Stimulated activated naive CD8-positive, alpha-beta T cell treated with anti-CD3 and anti-CD28 coated beads, Interleukin-15, Interleukin-2, amounts not matched to agents 100 U/mL and 50 U/mL, for 24 hours (primary cell): Measurements from ENCODE around the gene CALML6.

Experiments
- ATAC-seq: fragments of 150-1000 bp; cut with Tn5 transposase; one replicate; pipeline ENCODE4 v1.10.0; 2021
- DNase-seq: peaks from one replicate; pipeline ENCODE4 v3.0.0; 2021

Gene CALML6

DNA sequence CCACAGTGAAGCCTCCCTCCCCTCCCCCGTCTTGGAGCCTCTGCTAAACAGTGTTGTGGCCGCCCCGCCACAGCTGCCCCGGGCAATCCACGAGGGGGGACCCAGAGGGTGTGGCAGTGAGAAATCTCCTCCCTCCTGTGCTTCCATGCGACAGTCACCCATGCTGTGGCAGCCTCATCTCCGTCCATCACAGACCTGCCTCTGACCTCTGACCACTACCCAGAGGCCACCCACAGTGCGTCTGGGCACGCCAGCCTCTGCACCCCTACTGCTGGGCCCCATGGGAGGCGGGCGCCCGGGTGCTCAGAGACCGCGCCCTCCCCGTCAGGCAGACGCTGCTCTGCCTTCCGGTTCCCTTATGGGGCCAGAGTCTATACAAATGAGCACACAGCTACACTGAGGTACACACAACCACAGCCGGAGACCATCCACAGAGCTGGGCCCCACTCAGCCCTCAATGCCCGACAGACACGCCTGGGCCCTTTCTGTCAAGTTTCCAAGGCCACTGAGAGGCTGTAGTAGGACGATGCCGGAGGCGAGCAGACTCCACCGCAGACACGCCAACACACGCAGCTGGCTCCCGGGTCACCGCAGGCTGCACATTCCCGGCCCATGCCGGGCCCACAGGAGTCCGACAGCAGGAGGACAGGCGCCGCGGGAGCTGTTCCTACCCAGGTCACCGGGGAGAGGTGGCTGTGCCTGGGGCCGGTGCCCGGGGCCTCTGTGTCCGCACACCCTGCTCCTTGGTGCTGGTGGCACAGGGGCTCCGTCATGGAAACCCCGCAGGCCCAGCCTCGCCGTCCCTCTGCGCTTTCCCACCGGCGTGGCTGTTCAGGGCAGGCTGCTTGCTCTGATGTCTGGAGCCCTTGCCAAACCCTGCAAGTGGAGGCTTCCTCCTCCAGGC lies 27.9 kb downstream of the CALML6 start:
- no peak for DNase-seq
- ATAC-seq = no peak

DNA sequence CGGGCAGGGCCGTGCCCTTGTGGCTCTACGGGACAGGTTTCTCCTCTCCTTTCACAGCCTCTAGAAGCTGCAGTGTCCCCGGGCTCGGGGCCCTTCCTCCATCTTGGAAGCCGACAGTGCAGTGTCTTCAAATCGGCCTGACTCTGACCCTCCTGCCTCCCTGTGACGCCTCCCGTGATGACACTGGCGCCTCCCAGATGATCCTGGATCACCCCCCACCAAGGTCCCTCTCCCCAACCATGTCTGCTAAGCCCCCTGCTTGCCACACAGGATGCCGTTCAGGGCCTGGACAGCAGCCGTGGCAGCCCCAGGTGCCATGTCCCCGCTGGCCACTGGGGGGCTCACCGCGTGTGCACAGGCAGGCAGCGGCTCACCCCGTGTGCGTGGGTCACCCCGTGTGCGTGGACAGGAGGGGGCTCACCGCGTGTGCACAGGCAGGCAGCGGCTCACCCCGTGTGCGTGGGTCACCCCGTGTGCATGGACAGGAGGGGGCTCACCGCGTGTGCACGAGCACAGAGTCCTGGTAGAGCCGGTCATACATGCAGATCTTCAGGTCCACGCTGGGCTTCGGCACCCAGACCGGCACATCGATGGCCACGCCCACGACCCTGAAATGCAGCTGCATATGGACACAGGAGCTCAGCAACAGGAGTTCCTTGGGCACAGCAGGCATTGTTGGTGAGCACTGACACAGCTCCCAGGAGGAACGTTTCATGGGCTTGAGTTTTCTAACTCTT lies 28.9 kb downstream of the CALML6 start:
- ATAC-seq = peak; percentile 81
- peak; percentile 75 for DNase-seq

DNA sequence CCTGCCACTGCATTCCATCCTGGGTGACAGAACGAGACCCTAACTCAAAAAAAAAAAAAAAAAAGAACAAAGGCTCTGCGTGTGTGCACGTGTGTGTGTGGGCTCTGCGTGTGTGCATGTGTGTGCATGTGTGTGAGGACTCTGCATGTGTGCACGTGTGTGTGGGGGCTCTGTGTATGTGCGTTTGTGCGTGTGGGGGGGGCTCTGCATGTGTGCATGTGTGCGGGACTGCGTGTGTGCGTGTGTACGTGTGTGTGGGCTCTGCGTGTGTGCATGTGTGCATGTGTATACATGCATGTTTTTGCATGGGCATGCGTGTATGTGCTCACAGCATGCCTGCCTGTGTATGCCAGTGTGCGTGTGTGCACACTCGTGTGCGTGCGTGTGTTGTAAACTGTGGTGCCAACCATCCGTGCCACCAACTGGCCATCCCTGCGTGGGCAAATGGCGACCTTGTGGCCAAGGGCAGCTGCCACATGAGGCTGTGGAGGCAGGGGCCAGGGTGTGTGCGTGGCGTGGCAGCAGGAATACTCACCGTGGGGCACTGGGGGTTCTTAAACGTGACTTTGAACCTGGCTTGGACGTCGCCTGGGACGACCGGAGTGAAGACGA lies 30.8 kb downstream of the CALML6 start:
- no peak for DNase-seq

DNA sequence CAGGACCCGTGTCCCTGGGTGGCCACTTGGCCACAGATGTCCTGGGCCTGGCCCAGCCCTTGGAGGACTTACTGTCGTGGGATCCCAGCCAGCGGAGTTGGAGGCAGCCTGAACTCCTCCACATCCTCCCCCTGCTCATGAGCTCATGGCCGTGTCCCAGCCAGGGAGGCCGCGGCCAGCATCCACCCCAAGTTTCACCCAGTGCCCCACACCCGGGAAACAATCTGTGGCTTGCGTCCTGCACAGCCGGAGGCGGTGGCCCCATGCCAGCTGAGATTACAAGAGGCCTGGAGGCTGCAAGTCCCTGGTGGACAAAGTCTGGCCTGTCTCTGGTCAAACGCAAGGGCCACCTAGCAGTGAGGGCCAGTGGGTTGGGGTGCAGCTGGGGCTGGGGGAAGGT lies 31.5 kb downstream of the CALML6 start:
- DNase-seq (no peak), ATAC-seq (no peak)

More for the DNA sequence above, 30.8 kb downstream of the CALML6 start:
- ATAC-seq = no peak

DNA sequence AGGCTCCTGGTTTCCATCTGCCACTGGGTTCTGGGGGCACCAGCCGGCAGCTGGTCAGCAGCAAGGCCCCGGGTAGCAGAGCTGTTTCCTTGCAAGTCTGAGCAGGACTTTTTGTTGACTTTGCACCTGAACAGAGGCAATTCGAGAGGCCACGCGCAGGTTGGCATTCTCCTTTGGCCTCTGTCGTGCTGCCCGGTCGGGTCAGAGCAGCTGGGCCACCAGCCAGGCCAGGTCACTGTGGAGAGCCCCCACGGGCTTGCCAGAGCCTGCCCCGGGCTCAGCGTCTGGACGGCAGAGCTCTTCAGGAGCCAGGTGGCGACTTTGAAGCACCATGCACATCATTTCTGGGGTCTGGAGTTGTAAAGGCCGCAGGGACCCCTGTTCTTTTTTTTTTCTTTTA lies 32.4 kb downstream of the CALML6 start:
- ATAC-seq = no peak
- no peak for DNase-seq

DNA sequence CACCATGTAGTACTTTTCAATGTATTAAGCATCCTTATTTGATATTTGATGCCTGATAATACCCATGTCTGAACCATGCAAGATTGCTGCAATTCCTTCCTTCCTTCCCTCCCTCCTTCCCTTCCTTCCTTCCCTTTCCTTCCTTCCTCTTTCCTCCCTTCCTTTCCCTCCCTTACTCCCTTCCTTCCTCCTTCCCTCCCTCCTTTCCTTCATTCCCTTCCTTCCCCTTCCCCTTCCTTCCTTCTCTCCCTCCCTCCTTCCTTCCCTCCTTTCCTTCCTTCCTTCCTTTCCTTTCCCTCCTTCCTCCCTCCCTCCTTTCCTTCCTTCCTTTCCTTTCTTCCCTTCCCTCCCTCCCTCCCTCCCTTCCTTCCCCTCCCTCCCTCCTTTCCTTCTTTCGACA lies 33.7 kb downstream of the CALML6 start:
- no peak for ATAC-seq
- no peak for DNase-seq

DNA sequence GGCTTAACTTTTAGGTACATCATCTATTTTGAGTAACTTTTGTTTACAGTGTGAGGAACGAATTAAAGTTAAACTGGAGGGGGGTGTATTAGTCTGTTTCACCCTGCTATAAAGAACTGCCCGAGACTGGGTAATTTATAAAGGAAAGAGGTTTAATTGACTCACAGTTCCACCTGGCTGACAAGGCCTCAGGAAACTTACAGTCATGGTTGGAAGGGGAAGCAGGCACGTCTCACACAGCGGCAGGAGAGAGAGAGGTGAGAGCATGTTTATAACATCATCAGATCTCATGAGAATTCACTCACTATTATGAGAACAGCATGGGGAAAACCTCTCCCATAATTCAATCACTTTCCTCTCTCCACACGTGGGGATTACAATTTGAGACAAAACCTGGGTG lies 35.9 kb downstream of the CALML6 start:
- DNase-seq = no peak
- no peak for ATAC-seq

DNA sequence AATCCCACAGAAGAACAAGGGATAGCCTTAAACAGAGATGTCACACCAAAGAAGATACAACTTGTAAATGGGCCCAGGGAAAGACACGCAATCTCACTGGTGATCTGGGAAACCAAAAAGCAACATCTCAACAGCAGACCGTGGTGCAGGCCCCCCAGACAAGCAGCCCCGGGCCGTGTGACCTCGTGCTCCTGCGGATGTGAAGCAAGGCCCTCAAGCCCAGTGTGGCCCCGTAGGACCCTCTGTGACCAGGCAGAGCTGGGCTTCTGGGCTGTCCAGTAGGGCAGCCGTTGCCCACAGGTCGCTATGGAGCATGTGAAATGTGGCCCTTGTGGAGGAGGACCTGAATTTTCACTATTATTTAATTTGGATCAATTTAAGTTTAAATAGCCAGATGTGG lies 39.0 kb downstream of the CALML6 start:
- ATAC-seq (no peak), DNase-seq (no peak)

DNA sequence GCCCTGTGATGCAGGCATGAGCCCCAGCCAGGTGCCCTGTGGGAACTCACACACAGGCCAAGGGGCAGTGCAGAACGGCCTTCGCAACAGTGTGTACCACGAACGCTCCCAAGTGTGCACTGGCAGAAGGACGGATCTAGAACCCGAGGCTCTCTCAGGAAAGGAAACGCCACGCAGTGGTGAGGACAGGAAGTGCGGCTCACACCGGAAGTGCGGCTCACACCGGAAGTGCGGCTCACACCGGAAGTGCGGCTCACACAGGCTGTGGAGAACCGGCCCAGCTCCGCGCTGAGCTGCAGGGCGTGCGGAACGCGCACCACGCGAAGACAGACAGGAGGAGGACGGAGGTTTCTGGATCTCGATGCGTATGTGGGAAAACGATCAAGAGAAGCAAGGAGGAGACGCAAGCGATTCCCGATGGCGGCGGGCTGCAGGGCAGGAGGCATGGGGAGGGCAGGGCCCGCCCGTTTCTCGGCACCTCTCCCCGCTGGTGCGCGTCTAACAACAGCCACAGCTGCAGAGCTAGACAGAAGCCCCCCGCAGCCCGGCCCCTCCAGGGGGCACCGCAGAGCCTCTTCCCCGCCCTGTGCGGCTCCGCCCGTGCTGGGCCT lies 39.9 kb downstream of the CALML6 start:
- DNase-seq (peak; percentile 52), ATAC-seq (peak; percentile 14)

DNA sequence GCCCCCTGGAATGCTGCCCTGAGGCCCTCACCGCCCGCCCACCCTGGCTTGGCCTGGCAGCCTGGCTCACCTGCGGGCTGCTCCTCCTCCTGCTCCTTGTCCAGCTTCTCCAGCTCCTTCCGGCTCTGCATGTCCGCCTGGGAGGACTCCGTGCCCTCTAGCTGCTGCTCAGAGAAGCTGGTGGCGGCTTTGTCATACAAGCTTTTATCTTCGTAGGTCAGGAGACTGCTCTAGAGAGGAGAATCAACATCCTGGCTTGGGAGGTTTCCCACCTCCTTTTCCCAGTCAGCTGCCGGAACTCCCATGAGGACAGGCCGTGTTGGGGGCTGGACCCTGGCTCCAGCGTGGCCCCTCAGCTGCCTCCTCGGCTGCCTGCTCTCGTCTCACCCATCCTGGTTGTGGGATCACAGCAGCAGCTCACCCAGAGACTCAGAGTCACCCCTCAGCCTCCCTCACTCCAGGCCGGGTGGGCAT lies 40.6 kb downstream of the CALML6 start:
- no peak for ATAC-seq
- no peak for DNase-seq

DNA sequence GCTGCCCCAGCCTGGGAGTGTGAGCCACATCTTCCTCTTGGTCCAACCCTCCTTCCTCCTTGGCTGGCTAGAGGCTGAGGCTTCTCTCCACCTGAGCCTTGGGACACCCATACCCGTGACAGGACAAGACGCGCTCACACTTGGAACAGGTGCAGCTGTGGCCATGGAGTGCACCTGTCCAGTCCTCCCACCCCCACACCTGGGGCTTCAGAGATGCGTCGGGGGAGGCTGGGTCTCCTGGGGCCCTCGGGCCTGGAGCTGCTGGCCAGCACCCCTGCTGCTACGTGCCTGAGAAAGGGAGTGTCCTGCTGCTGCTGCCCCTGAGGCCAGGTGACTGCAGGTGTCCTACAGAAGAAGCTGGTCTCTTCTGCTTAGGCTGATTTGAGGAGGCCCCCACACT lies 41.0 kb downstream of the CALML6 start:
- ATAC-seq = no peak

DNA sequence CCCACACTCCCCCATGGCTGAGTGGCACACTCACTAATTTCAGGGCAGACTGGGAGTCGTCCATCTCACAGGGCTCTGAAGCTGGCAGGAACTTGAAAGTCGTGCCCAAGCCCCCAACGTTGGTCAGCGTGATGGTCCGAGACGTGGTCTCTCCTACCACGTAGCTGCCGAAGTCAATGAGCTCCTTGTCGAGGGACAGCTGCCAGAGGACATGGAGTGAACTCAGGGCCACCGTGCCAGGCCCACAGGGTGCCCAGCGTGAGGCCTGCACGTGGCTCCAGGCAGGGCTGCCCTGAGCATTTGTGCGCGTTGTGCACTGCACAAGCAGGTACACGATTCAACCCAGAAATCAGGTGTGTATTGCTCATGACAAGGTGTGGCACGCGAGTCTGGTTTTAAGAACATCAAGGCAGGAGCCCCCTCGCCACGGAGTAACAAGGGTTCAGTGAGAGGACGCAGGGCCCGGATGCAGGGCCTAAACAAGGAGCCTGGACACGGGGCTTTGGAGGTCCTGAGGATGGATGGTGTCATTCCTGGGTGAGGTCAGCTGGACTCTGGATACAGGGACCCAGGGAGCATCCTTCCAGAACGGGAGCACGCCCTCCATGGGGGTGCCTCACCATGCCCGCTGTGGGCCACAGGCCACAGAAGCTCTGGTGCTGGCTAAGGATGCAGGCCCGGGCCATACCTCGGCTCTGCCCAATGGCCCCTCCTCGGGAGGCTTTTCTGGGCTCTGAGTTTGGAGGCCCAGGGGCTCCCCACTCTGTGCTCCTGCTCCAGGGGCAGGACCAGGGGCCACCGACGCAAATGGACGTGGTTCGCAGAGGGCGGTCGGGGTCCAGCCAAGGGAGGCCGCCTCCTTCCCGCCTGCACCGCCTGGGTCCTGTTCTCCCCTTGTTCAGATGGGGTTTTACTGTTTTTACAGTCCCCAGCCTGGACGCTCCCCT lies 41.8 kb downstream of the CALML6 start:
- ATAC-seq (no peak), DNase-seq (no peak)

More for the DNA sequence above, 41.0 kb downstream of the CALML6 start:
- no peak for DNase-seq

DNA sequence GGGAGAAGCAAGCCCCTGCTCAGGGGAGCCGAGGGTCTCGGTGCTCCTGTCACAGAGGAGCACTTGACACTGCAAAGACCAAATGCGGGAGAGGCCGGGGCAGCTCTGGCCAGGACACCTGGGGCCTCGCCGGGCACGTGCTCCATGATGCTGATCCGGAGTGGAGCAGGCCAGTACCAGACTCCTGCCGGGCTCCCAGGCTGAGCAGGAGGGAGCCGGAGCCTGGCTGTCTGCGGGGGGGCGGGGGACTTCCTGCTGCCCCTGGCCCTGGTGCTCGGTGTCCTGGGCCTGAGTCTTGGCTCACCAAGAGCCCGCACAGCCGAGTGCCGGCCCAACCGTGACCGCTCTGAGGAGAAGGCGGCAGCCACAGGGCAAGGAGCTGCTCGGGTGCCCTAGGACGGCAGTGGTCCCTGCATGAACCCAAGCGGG lies 42.5 kb downstream of the CALML6 start:
- DNase-seq = no peak

DNA sequence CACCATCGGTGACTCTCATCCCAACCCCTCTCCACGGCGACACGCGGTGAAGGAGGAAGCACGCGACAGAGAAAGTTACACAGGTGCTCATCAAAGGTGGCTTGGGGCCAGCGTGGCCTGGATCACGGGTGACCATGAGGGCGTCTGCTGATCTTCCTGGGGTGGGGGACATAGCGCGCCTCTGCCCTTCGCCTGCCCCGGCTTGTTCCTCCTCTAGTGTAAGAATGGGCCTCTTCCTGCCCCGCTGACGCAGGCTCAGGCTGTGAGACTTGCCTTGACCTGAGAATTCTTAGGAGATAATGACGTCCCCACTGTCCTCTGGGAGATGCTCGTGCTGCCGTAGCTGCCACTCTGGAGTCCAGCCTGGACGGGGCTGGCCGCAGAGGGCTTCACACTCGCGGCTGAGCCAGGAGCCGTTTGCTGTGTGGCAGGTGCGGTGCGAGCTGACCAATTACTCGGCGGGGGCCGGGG lies 43.0 kb downstream of the CALML6 start:
- no peak for ATAC-seq
- no peak for DNase-seq

More for the DNA sequence above, 42.5 kb downstream of the CALML6 start:
- ATAC-seq = no peak

DNA sequence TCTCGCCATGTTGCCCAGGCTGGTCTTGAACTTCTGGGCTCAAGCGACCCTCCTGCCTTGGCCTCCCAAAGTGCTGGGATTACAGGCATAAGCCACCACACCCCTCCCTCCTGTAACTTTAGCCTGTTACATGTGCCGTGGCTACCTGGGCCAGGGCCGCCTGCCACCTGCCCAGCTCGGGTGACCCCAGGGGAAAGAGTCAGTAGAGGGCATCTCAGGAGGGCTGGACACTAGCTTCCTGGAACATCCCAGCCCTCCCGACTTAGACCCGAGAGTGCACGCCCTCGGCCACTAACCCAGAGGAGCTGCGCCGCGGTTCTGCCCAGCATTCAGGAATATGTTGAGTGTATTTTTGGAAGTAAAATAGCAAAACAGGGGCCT lies 44.4 kb downstream of the CALML6 start:
- ATAC-seq (no peak), DNase-seq (no peak)

DNA sequence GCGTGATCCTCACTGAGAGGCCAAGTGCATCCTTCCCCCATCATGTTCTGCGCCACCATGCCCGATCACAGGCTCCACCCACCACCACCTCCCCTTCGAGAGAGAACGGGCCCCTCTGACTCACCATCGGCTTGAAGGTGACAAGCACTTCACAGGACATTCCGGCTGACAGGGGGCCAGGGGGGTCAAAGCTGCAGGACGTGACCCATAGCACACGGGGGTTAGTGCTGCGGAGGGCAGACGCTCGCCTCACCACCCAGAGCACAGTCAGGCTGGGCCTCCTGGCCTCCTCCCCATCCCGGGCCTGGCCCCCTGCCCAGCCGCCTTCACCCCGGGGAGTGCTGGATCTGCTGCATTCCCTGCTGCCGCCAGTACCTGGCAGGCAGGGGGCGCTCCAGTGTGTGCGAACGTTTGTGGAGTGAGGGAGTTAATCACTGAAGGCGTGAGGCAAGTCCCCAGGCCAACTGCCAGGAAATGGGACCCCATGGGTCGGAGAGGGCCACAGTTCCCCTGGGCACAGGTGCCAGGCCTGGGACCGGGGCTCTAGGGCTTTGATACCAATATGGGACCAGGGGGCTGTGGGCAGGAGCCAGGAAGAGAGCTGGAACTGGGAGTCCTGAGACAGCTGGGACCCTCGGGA lies 44.9 kb downstream of the CALML6 start:
- ATAC-seq = peak; percentile 79
- DNase-seq = peak; percentile 88

DNA sequence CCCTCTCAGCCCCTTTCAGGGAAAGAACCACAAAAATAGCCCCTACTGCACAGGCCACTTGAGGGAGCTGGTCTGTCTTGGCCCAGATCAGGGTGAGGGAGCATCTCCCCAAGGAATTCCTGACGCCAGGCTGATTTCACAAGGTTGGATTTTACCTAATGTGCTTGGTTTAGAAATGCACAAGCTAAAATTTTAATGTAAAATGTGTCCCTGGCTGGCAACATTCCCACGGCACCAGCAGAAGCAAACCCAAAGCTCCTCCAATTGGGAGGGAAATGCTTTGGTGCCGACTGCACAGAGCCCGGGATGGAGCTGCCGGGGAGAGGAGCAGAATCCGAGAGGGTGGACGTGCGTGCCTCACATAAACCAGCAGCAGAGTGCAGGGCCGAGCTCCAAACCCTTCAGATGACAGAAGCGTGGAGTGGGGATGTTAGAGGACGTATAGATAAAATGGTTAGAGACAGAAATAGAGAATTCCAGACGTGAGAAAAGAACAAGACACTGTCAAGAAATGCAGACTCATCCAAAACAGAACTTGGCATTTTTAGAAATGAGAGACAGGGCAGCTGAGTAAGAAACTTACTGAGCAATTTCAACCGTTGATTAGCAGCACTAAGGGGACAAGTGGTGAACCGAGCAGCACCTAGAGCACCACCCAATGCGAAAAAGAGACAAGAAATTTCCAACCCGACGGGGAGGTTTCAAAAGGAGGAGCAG lies 45.6 kb downstream of the CALML6 start:
- ATAC-seq (no peak), DNase-seq (no peak)

DNA sequence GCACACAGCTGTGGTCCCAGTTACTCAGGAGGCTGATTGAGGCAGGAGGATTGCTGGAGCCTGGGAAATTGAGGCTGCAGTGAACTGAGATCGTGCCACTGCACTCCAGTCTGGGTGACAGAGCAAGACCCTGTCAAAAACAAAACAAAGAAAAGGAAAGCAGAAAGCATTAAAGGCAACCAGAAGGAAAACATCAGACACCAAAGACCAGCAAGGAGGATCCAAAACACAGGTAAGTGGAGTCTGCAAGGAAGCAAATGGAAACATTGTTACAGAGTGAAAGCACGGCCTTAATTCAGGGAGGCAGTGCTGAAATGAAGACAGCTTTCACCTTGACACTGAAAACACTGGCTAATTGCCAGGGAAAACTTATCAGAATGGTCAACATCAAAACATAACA lies 47.7 kb downstream of the CALML6 start:
- DNase-seq (no peak), ATAC-seq (no peak)

DNA sequence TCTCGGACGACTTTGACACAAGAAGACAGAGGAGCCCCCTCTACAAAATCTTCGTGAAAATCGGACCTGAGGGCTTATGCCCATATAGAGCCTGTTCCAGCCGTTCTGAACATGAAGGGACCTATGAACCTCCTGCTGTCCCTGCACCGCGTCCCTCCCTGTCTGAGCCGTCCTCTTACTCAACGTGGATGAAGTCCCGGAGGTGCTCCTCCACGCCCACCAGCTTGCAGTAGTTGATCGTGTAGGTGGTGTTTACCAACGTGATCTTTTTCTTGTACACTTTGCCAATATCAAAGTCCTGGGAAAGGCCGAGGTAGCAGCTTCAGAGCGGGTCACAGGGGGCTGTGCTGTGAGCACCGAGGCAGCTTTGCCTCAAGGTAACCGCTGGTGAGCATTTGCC lies 48.5 kb downstream of the CALML6 start:
- ATAC-seq (no peak), DNase-seq (no peak)

DNA sequence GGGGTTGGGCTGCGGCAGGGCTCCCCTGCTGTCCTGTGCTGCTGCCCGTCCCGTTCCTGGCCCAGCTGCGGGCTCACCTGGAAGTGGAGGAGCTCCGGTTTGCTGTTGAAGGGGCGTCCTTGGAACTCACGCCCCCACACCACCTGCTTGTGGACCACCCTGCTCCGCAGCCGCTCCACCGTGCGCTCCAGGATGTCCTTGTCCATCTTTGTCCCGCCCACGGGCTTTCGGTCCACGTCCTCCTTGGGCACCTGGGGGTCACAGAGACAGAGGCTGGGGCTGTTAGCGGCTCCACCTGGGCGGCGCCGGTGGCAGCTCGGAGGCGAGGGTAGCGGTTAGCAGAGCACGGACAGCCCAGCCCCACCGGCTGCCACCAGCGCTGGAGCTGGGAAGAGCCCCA lies 49.8 kb downstream of the CALML6 start:
- DNase-seq (no peak), ATAC-seq (no peak)
